C4-2B (cell line): Measurements from ENCODE around the gene SFT2D2.

Experiments
- H3K27ac ChIP-seq: fragments of 450-650 bp; 2 replicates; pipeline ENCODE4 v1.5.1; 2017
- CTCF ChIP-seq: fragments of 450-650 bp; conservative IDR thresholded peaks from 2 replicates; pipeline ENCODE4 v1.5.1; 2017; ENCODE audit warnings: mild to moderate bottlenecking
- ZFX ChIP-seq: fragments of 450-650 bp; IDR thresholded peaks from 2 replicates; pipeline ENCODE4 v1.6.1; 2017

Gene SFT2D2

GRCh38 chr1:168285521-168285790 lies 59.7 kb downstream of the SFT2D2 start:
- no peak for TF ChIP-seq CTCF
- no peak for TF ChIP-seq ZFX
- no peak overlapping the region for H3K27ac ChIP-seq

GRCh38 chr1:168285971-168286927 lies 60.4 kb downstream of the SFT2D2 start:
- TF ChIP-seq ZFX (no peak), CTCF (no peak)

GRCh38 chr1:168287237-168287664 lies 61.4 kb downstream of the SFT2D2 start:
- TF ChIP-seq ZFX (no peak), CTCF (no peak)
- H3K27ac ChIP-seq, result no peak overlapping the region

More at GRCh38 chr1:168285971-168286927, 60.4 kb downstream of the SFT2D2 start:
- H3K27ac ChIP-seq, result no peak overlapping the region

- no peak overlapping the region for H3K27ac ChIP-seq
- TF ChIP-seq ZFX, result no peak
- no peak for TF ChIP-seq CTCF
Observed at GRCh38 chr1:168288311-168289052, 62.7 kb downstream of the SFT2D2 start.

GRCh38 chr1:168291222-168291837 lies 65.5 kb downstream of the SFT2D2 start:
- TF ChIP-seq CTCF, result no peak
- no peak for TF ChIP-seq ZFX

GRCh38 chr1:168293356-168293755 lies 67.6 kb downstream of the SFT2D2 start:
- TF ChIP-seq CTCF, result no peak
- no peak for TF ChIP-seq ZFX

More at GRCh38 chr1:168291222-168291837, 65.5 kb downstream of the SFT2D2 start:
- no peak overlapping the region for H3K27ac ChIP-seq

More at GRCh38 chr1:168293356-168293755, 67.6 kb downstream of the SFT2D2 start:
- no peak overlapping the region for H3K27ac ChIP-seq
